ENCODE measurements around the gene CHORDC1. TPM values are rescaled to one million over a fixed set of nuclear protein-coding genes. Genes with fewer than 3 reads are reported as not detected.
A peak's percentile ranks its signal among the peaks of the same experiment; 100 is the strongest.

Gene CHORDC1
- 95.6 TPM for total RNA-seq (2021; ENCODE audit: unreplicated experiment)
- 31.7 and 41.1 TPM in 2 replicates for polyA plus RNA-seq (2012)
- Bru-seq, nascent RNA: percentile 92 among the genes with signal in this experiment
- BruChase-seq, experiment 1, labeled RNA remaining after a 6-hour chase: percentile 95 among the genes with signal in this experiment
- BruChase-seq, experiment 2, labeled RNA remaining after a 2-hour chase: percentile 95 among the genes with signal in this experiment
- long read RNA-seq, transcript CHORDC1-201 (11 exons, 2,654 nt): major isoform, 104 of 121 reads
- long read RNA-seq, partial matches to known transcripts: 6 of 121 reads
- long read RNA-seq, other reads (novel, unspliced or antisense): 11 of 121 reads

DNA sequence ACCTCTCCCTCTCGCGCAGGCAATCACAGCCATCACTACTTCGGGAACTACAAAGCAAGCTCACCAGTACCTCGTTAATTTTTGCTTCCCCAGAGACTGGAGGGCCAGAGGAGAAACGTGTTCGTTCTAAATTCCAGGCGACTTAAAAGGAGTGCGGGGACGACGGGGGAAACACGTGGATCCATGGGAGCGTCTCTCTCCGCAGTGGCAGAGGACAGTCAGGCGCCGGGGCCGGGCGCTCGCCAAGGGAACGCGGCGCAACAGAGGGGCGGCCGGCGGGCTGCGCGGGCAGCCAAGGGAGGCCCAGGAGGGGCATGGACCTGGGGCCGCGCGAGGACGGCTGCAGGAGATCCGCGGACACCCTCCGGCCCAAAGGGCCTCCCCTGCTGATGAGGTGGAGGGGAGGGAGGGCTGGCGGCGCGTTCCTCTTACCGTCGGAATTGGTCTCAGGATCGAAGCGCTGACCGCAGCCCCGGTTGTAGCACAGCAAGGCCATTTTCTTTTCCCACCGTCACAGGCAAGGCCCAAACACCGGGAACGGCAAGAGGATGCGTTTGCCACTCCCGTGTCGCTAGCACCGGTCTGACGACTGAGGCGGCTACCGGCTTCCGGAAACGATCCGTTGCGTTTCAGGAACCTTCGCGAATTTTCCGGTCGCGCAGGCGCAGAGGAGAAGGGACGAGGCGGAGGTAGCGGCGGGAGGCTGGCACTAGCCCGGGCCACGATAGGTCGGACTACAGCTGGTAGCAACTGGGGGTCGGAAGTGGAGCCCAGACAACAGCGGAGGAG is at the start of gene CHORDC1:
TSS of gene CHORDC1 (minus strand) at position 591 of the 789 bp plus-strand sequence. CDS start at position 496, 95 bp downstream.
- peak within 1 kb of the TSS; percentile 93 for H2AFZ ChIP-seq (ENCODE audit: low read depth, low read length, poor library complexity, severe bottlenecking)
- H3K27me3 ChIP-seq (ENCODE audit: insufficient read depth, low read length): no peaks in the 10 kb centered on the region
- peak within 1 kb of the TSS; percentile 82 for H3K27ac ChIP-seq (ENCODE audit: low read depth, low read length)
- H3K4me1 ChIP-seq (ENCODE audit: control insufficient read depth in 1 of 2, insufficient read depth in 2 of 2, low read length in 2 of 2): peaks cover 6 to 39% of the 10 kb centered on the region in 2 experiments; a peak in 3 of 4 replicates
- H3K79me2 ChIP-seq (ENCODE audit: insufficient read depth, low read length): peaks cover 60% of the 10 kb centered on the region
- H3K4me2 ChIP-seq (ENCODE audit: low read length): peak within 1 kb of the TSS; percentile 87
- peak within 1 kb of the TSS; percentile 91 to 92 for H3K4me3 ChIP-seq (replicated peaks in 1 of 2; ENCODE audit: low read depth in 1 of 2, low read length in 2 of 2)
- ChIA-PET CTCF (no interaction called here), POLR2A (interaction anchor here (0.7 kb wide), 1 partner anchor 10 kb away, joined by 3 read pairs; no protein-coding TSS in a partner anchor), RAD21 (ENCODE audit: low non-redundant PET in 1 of 2, low total read pairs in 2 of 2, uncharacterized antibody in 2 of 2, unreplicated experiment in 2 of 2) (no interaction called here)
- no TSS peak for BruUV-seq (replicated peaks)
- peaks cover 15% of the 10 kb centered on the region; the same call in 1 of the 2 replicates for H4K20me1 ChIP-seq (ENCODE audit: insufficient read depth)
- H3K9me3 ChIP-seq (ENCODE audit: control insufficient read depth in 1 of 2, insufficient read depth in 1 of 2, low read depth in 1 of 2, low read length in 2 of 2): no peaks in the 10 kb centered on the region
- H3K9me2 ChIP-seq (ENCODE audit: insufficient read depth): no peaks in the 10 kb centered on the region
- H3K36me3 ChIP-seq (ENCODE audit: control insufficient read depth in 1 of 2, insufficient read depth in 2 of 2, low read length in 2 of 2): peaks cover 0 to 11% of the 10 kb centered on the region in 2 experiments; a peak in 1 of 4 replicates
- no peak; the same call in 1 of the 2 replicates for TF ChIP-seq CBX3 (IDR thresholded peaks at IDR 0.05; ENCODE audit: low read depth)
- TF ChIP-seq ELF1 (IDR thresholded peaks at IDR 0.05; ENCODE audit: borderline replicate concordance, low read depth): peak; percentile 66
- no peak for TF ChIP-seq RAD21 (IDR thresholded peaks at IDR 0.05; ENCODE audit: low read depth)
- TF ChIP-seq SP1 (IDR thresholded peaks at IDR 0.05; ENCODE audit: low read depth): no peak
- peak; percentile 8 for TF ChIP-seq TCF7L2 (IDR thresholded peaks at IDR 0.05; ENCODE audit: borderline replicate concordance, extremely low read depth, insufficient read depth, insufficient read length)
- peak; percentile 79 for TF ChIP-seq POLR2AphosphoS5 (IDR thresholded peaks at IDR 0.05; ENCODE audit: low read depth, low read length)
- peak; percentile 87 for TF ChIP-seq ZFX (IDR thresholded peaks at IDR 0.05)
- peak; percentile 75 for TF ChIP-seq SIN3A (IDR thresholded peaks at IDR 0.05; ENCODE audit: low read depth)
- TF ChIP-seq CEBPB (IDR thresholded peaks at IDR 0.05; ENCODE audit: low read depth): no peak
- TF ChIP-seq, protein P1, sequence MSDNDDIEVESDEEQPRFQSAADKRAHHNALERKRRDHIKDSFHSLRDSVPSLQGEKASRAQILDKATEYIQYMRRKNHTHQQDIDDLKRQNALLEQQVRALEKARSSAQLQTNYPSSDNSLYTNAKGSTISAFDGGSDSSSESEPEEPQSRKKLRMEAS (IDR thresholded peaks at IDR 0.05): peak; percentile 34; the same call in 1 of the 2 replicates
- peak; percentile 80 for TF ChIP-seq POLR2A (IDR thresholded peaks at IDR 0.05; ENCODE audit: borderline replicate concordance, extremely low read depth, insufficient read depth, insufficient read length)
- peak; percentile 66 for DNase-seq (ENCODE audit: low read depth, low spot score)
- intact Hi-C loops (cut with micrococcal nuclease): no loop called here
- ATAC-seq: peak; percentile 91
- H3K9ac ChIP-seq (ENCODE audit: low read length): peak within 1 kb of the TSS; percentile 86

Data from HCT116 (cell line).